Measurements from ENCODE around the gene RPAP2.
"Not testable (repeated sequence)": the region's sequence is repeated elsewhere in the genome, so short reads cannot be mapped to it uniquely, and the experiment has no call there.

Gene RPAP2

DNA sequence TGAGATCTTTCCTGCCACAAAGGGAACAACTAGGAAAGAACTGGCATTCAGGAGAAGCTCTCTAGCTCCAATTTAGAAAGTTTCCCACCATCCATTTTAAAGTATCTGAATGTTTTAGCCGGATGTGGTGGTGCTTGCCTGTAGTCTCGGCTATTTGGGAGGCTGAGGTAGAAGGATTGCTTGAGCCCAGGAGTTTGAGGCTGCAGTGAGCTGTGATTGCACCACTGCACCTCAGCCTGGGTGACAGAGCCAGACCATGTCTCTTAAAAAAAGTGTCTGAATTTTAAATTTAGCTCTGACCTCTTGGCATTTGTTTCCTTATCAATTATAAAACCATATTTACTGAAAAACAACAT lies 67.2 kb downstream of the RPAP2 start:
- Histone ChIP-seq H3K4me3 (ENCODE audit: low read length in 2 of 2) (no peak overlapping the region), H3K9me3 (ENCODE audit: control insufficient read depth in 2 of 2, low read length in 2 of 2) (no peaks in the 10 kb centered on the region), H3K9ac (ENCODE audit: low read depth in 1 of 2, low read length in 2 of 2) (no peak overlapping the region), H3K4me1 (ENCODE audit: control insufficient read depth in 2 of 2, insufficient read depth in 2 of 2, low read length in 2 of 2) (no peaks in the 10 kb centered on the region), H3K27ac (ENCODE audit: low read depth in 2 of 2, low read length in 2 of 2) (no peak overlapping the region), H3K27me3 (ENCODE audit: control insufficient read depth in 2 of 2, insufficient read depth in 2 of 2, low read length in 2 of 2) (no peaks in the 10 kb centered on the region), H3K36me3 (ENCODE audit: control insufficient read depth in 2 of 2, insufficient read depth in 2 of 2, low read length in 2 of 2) (peaks cover 0 to 2% of the 10 kb centered on the region in 2 donors)

DNA sequence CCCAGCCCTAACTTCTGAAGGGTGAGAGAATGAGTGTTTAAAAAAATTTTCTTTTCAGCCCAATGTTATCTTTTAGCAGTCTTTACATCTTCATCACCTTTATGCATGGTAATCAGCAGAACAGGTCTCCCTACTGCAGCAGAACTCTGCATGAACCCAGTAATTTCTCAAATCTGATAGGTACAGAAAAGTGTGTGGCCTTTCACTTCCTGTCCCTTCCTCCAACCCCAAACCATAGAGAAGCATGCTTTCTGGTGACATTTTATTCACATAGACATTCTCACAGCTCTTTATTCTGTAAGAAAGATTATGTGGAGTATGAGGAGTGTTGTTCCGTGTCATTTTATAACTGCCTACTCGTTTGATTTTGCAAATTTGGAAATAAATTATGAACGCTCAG lies 68.6 kb downstream of the RPAP2 start:
- Histone ChIP-seq H3K27ac (ENCODE audit: low read depth in 2 of 2, low read length in 2 of 2) (no peak overlapping the region), H3K9ac (ENCODE audit: low read depth in 1 of 2, low read length in 2 of 2) (no peak overlapping the region), H3K4me1 (ENCODE audit: control insufficient read depth in 2 of 2, insufficient read depth in 2 of 2, low read length in 2 of 2) (no peaks in the 10 kb centered on the region), H3K4me3 (ENCODE audit: low read length in 2 of 2) (no peak overlapping the region), H3K36me3 (ENCODE audit: control insufficient read depth in 2 of 2, insufficient read depth in 2 of 2, low read length in 2 of 2) (peaks cover 0 to 2% of the 10 kb centered on the region in 2 donors), H3K9me3 (ENCODE audit: control insufficient read depth in 2 of 2, low read length in 2 of 2) (no peaks in the 10 kb centered on the region), H3K27me3 (ENCODE audit: control insufficient read depth in 2 of 2, insufficient read depth in 2 of 2, low read length in 2 of 2) (no peaks in the 10 kb centered on the region)

DNA sequence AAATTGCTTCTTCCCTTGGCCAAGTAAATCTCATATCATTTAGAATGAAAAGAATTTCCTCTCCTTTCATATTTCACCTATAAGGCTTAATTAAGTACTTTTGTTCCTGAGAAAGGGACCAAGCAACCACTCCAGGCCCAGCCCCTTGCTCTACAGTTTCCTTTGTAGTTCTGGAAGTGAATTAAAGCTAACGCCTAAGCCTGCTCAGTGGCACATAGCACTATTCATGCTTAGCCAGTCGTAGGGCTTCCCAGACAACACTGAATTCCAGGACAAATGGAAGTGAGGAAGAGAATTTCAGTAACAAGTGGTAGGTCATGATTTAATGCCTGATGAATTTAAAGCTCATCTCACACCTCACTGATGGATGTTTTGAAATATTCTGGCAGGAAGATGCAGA lies 73.3 kb downstream of the RPAP2 start:
- Histone ChIP-seq H3K36me3 (ENCODE audit: control insufficient read depth in 2 of 2, insufficient read depth in 2 of 2, low read length in 2 of 2) (peaks cover 0 to 2% of the 10 kb centered on the region in 2 donors), H3K4me3 (ENCODE audit: low read length in 2 of 2) (no peak overlapping the region), H3K4me1 (ENCODE audit: control insufficient read depth in 2 of 2, insufficient read depth in 2 of 2, low read length in 2 of 2) (no peaks in the 10 kb centered on the region), H3K27me3 (ENCODE audit: control insufficient read depth in 2 of 2, insufficient read depth in 2 of 2, low read length in 2 of 2) (no peaks in the 10 kb centered on the region), H3K9me3 (ENCODE audit: control insufficient read depth in 2 of 2, low read length in 2 of 2) (no peaks in the 10 kb centered on the region), H3K27ac (ENCODE audit: low read depth in 2 of 2, low read length in 2 of 2) (no peak overlapping the region), H3K9ac (ENCODE audit: low read depth in 1 of 2, low read length in 2 of 2) (no peak overlapping the region)

DNA sequence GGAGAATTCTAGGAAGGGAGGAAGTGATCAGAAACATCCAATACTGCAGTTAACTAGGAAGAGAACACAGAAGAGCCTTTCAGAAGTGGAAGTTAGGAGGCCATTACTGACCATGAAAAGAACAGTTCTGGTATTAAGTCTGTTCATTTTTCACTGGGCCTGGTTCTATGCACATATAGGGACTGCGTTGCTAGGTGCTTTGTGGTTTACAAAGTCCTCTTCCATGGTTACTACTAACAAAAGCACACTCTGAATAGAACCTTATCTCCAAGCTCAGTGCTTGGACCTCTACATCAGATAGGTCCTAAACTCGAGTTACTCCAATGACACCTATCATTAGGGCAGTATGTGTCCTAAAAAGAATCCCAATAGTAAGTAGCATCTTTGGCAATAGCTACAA lies 75.4 kb downstream of the RPAP2 start:
- Histone ChIP-seq H3K9ac (ENCODE audit: low read depth in 1 of 2, low read length in 2 of 2) (no peak overlapping the region), H3K4me1 (ENCODE audit: control insufficient read depth in 2 of 2, insufficient read depth in 2 of 2, low read length in 2 of 2) (no peaks in the 10 kb centered on the region), H3K4me3 (ENCODE audit: low read length in 2 of 2) (no peak overlapping the region), H3K36me3 (ENCODE audit: control insufficient read depth in 2 of 2, insufficient read depth in 2 of 2, low read length in 2 of 2) (peaks cover 0 to 2% of the 10 kb centered on the region in 2 donors), H3K27ac (ENCODE audit: low read depth in 2 of 2, low read length in 2 of 2) (no peak overlapping the region), H3K9me3 (ENCODE audit: control insufficient read depth in 2 of 2, low read length in 2 of 2) (no peaks in the 10 kb centered on the region), H3K27me3 (ENCODE audit: control insufficient read depth in 2 of 2, insufficient read depth in 2 of 2, low read length in 2 of 2) (no peaks in the 10 kb centered on the region)

DNA sequence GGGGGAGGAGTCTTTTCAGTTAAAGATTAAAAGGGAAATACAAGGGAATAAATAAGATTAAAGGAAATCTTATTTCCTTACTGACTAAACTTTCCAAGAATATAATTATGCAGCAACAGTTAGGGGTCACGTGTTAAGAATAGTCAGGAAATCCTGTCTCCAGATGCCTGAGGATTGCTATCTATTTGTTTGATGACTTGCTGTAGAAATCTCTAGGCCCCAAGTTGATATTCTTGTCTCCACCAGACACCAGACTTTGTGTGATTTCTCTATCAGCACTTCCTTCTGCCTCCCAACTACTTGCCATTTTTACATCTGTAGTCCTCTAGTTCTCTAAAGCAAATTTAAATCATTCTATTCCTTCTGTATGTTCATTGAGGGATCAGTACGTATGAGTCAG lies 77.5 kb downstream of the RPAP2 start:
- Histone ChIP-seq H3K9me3 (ENCODE audit: control insufficient read depth in 2 of 2, low read length in 2 of 2) (no peaks in the 10 kb centered on the region), H3K27ac (ENCODE audit: low read depth in 2 of 2, low read length in 2 of 2) (no peak overlapping the region), H3K36me3 (ENCODE audit: control insufficient read depth in 2 of 2, insufficient read depth in 2 of 2, low read length in 2 of 2) (peaks cover 5 to 6% of the 10 kb centered on the region in 2 donors), H3K9ac (ENCODE audit: low read depth in 1 of 2, low read length in 2 of 2) (no peak overlapping the region), H3K4me3 (ENCODE audit: low read length in 2 of 2) (no peak overlapping the region), H3K27me3 (ENCODE audit: control insufficient read depth in 2 of 2, insufficient read depth in 2 of 2, low read length in 2 of 2) (no peaks in the 10 kb centered on the region), H3K4me1 (ENCODE audit: control insufficient read depth in 2 of 2, insufficient read depth in 2 of 2, low read length in 2 of 2) (no peaks in the 10 kb centered on the region)

DNA sequence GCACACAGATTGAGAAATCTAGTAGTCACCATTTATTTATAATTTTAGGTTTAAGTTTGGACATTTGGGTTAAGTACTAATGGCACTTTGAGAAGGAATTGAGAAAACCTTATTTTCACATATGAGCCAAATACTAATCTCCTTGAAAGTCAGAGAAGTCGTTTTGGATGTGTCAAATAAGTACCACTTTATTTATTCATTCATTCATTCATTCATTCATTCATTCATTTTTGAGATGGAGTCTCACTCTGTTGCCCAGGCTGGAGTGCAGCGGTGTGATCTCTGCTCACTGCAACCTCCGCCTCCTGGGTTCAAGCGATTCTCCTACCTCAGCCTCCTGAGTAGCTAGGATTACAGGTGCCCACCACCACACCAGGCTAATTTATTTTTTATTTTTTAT lies 79.1 kb downstream of the RPAP2 start:
- not testable (repeated sequence) for H3K27me3 ChIP-seq (ENCODE audit: control insufficient read depth in 2 of 2, insufficient read depth in 2 of 2, low read length in 2 of 2); H3K9me3 ChIP-seq (ENCODE audit: control insufficient read depth in 2 of 2, low read length in 2 of 2); H3K4me3 ChIP-seq (ENCODE audit: low read length in 2 of 2); H3K9ac ChIP-seq (ENCODE audit: low read depth in 1 of 2, low read length in 2 of 2); H3K27ac ChIP-seq (ENCODE audit: low read depth in 2 of 2, low read length in 2 of 2); H3K4me1 ChIP-seq (ENCODE audit: control insufficient read depth in 2 of 2, insufficient read depth in 2 of 2, low read length in 2 of 2); H3K36me3 ChIP-seq (ENCODE audit: control insufficient read depth in 2 of 2, insufficient read depth in 2 of 2, low read length in 2 of 2)

DNA sequence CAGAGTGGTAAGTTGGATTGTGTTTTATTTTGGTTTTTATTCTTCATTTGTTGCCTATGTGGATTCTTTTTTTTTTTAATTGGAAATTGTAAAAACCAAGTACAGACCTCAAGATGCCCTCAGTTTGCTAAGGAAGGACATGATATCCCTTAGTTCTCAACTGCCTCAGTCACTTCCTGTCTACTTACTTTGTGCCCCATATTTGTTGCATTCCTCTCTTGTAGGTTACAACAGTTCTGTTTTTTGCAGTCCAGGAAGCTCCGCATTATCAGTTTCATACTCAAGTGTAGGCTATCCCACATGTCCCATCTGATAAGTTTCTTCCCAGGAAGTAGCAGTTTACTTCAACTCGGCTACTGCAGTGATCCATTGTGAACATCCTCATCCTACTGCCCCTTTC lies 82.0 kb downstream of the RPAP2 start:
- Histone ChIP-seq H3K27me3 (ENCODE audit: control insufficient read depth in 2 of 2, insufficient read depth in 2 of 2, low read length in 2 of 2) (no peaks in the 10 kb centered on the region), H3K9ac (ENCODE audit: low read depth in 1 of 2, low read length in 2 of 2) (no peak overlapping the region), H3K27ac (ENCODE audit: low read depth in 2 of 2, low read length in 2 of 2) (no peak overlapping the region), H3K36me3 (ENCODE audit: control insufficient read depth in 2 of 2, insufficient read depth in 2 of 2, low read length in 2 of 2) (peaks cover 9% of the 10 kb centered on the region in 2 donors), H3K9me3 (ENCODE audit: control insufficient read depth in 2 of 2, low read length in 2 of 2) (no peaks in the 10 kb centered on the region), H3K4me3 (ENCODE audit: low read length in 2 of 2) (no peak overlapping the region), H3K4me1 (ENCODE audit: control insufficient read depth in 2 of 2, insufficient read depth in 2 of 2, low read length in 2 of 2) (no peaks in the 10 kb centered on the region)

DNA sequence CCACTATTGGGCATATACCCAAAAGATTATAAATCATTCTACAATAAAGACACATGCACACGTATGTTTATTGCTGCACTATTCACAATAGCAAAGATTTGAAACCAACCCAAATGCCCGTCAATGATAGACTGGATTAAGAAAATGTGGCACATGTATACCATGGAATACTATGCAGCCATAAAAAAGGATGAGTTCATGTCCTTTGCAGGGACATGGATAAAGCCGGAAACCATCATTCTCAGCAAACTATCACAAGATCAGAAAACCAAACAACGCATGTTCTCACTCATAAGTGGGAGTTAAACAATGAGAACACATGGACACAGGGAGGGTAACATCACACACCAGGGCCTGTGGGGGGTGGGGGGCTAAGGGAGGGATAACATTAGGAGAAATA lies 95.1 kb downstream of the RPAP2 start:
- not testable (repeated sequence) for H3K4me3 ChIP-seq (ENCODE audit: low read length in 2 of 2); H3K27me3 ChIP-seq (ENCODE audit: control insufficient read depth in 2 of 2, insufficient read depth in 2 of 2, low read length in 2 of 2); H3K27ac ChIP-seq (ENCODE audit: low read depth in 2 of 2, low read length in 2 of 2); H3K36me3 ChIP-seq (ENCODE audit: control insufficient read depth in 2 of 2, insufficient read depth in 2 of 2, low read length in 2 of 2); H3K9ac ChIP-seq (ENCODE audit: low read depth in 1 of 2, low read length in 2 of 2); H3K9me3 ChIP-seq (ENCODE audit: control insufficient read depth in 2 of 2, low read length in 2 of 2); H3K4me1 ChIP-seq (ENCODE audit: control insufficient read depth in 2 of 2, insufficient read depth in 2 of 2, low read length in 2 of 2)

DNA sequence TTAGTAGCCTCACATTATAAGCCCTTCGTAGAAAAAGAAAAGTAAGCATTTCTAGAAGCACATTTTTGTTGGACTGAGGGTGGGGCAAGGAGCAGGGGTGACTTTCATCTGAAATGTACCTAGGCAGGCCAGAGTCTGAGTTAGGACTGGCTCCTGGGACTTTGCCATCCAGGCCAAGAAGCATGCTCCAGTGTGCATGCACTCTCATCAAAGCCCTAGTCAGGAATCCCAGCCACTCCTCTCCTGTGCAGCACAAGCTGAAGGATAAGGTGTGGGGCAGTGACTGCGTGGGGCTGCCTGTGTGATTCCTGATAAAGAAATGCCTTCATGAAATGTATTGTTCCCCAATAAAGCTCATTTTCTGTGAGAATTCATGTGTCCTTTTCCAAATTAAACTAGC lies 99.7 kb downstream of the RPAP2 start:
- Histone ChIP-seq H3K4me3 (ENCODE audit: low read length in 2 of 2) (no peak overlapping the region), H3K27me3 (ENCODE audit: control insufficient read depth in 2 of 2, insufficient read depth in 2 of 2, low read length in 2 of 2) (no peaks in the 10 kb centered on the region), H3K9me3 (ENCODE audit: control insufficient read depth in 2 of 2, low read length in 2 of 2) (no peaks in the 10 kb centered on the region), H3K9ac (ENCODE audit: low read depth in 1 of 2, low read length in 2 of 2) (no peak overlapping the region), H3K27ac (ENCODE audit: low read depth in 2 of 2, low read length in 2 of 2) (no peak overlapping the region), H3K4me1 (ENCODE audit: control insufficient read depth in 2 of 2, insufficient read depth in 2 of 2, low read length in 2 of 2) (no peaks in the 10 kb centered on the region), H3K36me3 (ENCODE audit: control insufficient read depth in 2 of 2, insufficient read depth in 2 of 2, low read length in 2 of 2) (no peaks in the 10 kb centered on the region)

DNA sequence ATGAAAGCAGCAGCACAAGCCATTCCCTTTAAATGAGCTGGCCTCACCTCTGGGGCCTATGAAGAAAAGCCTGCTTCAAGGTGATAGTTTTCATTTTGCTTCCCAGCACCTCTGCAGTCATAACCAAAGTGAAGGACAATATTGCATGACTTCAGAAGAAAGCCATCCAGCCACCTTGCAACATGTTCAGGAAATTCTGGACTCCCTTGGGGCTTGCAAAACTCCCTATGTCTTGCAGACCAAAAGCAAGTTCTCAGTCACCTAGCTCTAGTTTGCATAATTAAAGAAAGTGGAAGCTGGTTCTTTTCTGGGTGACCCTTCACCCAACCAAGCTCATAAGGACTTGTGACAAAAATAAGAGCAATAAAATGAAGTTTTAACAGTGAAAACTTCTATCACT lies 100.2 kb downstream of the RPAP2 start:
- Histone ChIP-seq H3K9me3 (ENCODE audit: control insufficient read depth in 2 of 2, low read length in 2 of 2) (peaks cover 0 to 2% of the 10 kb centered on the region in 2 donors), H3K27ac (ENCODE audit: low read depth in 2 of 2, low read length in 2 of 2) (no peak overlapping the region), H3K9ac (ENCODE audit: low read depth in 1 of 2, low read length in 2 of 2) (no peak overlapping the region), H3K4me3 (ENCODE audit: low read length in 2 of 2) (no peak overlapping the region), H3K36me3 (ENCODE audit: control insufficient read depth in 2 of 2, insufficient read depth in 2 of 2, low read length in 2 of 2) (no peaks in the 10 kb centered on the region), H3K4me1 (ENCODE audit: control insufficient read depth in 2 of 2, insufficient read depth in 2 of 2, low read length in 2 of 2) (no peaks in the 10 kb centered on the region), H3K27me3 (ENCODE audit: control insufficient read depth in 2 of 2, insufficient read depth in 2 of 2, low read length in 2 of 2) (no peaks in the 10 kb centered on the region)

DNA sequence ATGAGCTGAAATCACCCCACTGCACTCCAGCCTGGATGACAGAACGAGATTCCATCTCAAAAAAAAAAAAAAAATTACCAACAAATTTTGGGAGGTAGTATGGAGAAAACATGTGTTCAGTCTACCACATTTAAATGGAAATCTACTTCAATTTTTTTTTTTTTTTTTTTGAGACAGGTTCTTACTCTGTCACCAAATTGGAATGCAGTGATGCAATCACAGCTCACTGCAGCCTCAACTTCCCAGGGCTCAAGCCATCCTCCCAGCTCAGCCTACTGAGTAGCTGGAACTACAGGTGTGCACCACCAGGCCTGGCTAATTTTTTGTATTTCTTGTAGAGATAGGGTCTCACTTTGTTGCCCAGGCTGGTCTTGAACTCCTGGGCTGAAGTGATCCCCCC lies 105.8 kb downstream of the RPAP2 start:
- peaks cover 0 to 3% of the 10 kb centered on the region in 2 donors for H3K4me1 ChIP-seq (ENCODE audit: control insufficient read depth in 2 of 2, insufficient read depth in 2 of 2, low read length in 2 of 2)
- no peaks in the 10 kb centered on the region for H3K27me3 ChIP-seq (ENCODE audit: control insufficient read depth in 2 of 2, insufficient read depth in 2 of 2, low read length in 2 of 2)
- H3K36me3 ChIP-seq (ENCODE audit: control insufficient read depth in 2 of 2, insufficient read depth in 2 of 2, low read length in 2 of 2), result no peaks in the 10 kb centered on the region
- peaks cover 0 to 4% of the 10 kb centered on the region in 2 donors for H3K9me3 ChIP-seq (ENCODE audit: control insufficient read depth in 2 of 2, low read length in 2 of 2)
- no peak overlapping the region for H3K27ac ChIP-seq (ENCODE audit: low read depth in 2 of 2, low read length in 2 of 2)
- H3K9ac ChIP-seq (ENCODE audit: low read depth in 1 of 2, low read length in 2 of 2), result no peak overlapping the region
- H3K4me3 ChIP-seq (ENCODE audit: low read length in 2 of 2), result no peak overlapping the region

Data from mucosa of rectum (tissue), 2 donors.